Stromal cell of bone marrow (primary cell): ENCODE results near the gene NOS1AP.

Experiments
- DNase-seq: peaks from one replicate; pipeline ENCODE4 v3.0.0-alpha.2; 2012; ENCODE audit warnings: low read depth

Gene NOS1AP

DNA sequence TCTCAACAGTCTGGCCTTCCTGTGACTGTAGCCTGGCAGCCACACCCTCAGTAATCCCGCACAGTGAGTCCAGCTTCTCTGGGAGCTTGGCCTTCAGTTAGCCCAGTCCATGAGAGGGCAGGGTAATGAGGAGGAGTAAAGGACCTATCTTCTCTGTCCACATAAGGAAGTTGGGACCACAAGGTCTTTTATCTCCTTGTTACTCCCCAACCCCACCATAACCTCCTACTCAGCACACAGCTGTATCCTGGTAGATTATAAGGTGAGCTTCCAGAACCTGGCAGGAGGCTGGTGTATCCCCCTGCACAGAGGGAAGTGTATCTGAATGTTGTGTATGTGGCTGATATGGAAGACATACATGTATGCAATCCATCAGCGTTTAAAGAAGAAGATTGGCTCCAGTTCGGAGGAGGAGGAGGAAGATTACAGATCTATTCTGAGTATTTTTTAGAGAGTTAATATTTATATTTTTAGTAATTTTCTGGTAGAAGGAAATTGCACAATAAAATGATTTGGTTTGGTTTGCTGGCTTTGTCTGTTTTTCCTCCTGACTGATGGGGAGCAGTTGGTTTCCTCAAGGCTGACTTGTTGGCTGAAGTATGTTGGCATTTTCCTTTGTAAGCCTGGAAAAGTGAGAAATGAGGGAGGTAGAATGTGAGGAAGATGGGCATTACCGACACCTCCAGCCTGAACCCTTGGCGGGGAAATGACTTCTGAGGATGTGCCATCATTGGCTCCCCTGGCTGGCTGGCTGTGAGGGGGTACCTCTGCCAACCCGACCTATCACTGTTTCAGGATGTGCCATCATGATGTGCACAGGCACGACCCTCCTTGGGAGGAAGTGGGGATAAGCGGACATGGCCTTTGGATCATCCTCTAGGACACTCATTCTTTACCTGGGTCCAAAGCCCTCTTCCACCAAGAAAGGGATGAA is 317.1 kb downstream of the NOS1AP start:
- DNase-seq, result no peak

DNA sequence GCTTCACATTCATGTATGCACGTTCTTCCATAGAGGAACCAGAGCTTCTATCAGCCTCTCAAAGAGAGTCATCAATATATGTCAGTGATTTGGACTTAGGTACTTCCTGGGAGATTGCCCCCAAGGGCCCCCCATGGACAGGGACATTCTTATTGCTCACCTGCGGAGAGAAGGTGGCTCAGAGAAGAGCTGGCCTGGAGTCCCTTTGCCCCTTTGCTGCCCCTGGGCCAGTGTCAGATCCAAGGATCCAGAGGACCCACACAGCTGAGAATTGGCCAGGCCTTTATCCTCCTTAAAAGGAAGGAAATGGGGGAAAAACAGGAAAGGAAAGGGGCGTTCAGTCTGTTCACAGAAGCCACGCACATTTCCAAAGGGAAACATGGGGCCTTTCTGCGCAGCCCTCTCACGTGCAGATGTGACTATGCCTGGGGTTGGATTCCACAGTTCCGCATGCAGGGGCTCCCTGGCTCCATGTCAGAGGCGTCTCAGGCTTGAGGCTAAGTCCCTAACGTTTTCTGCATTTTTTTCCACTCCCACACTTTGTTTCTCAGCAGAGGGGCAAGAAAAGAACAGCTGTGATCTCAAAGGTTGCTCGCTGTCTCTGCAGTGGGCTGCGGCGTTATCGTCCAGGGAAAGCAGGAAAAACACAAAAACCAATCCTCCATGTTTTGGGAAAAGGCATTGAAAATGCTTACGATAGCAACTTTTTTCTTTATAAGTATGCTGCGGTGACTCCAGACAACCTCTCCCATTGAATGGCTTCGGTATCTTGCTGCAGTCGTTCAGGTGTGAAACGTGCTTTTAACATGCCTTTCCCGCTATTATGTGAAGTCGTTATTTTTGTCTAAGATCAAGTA is 318.0 kb downstream of the NOS1AP start:
- DNase-seq, result no peak

DNA sequence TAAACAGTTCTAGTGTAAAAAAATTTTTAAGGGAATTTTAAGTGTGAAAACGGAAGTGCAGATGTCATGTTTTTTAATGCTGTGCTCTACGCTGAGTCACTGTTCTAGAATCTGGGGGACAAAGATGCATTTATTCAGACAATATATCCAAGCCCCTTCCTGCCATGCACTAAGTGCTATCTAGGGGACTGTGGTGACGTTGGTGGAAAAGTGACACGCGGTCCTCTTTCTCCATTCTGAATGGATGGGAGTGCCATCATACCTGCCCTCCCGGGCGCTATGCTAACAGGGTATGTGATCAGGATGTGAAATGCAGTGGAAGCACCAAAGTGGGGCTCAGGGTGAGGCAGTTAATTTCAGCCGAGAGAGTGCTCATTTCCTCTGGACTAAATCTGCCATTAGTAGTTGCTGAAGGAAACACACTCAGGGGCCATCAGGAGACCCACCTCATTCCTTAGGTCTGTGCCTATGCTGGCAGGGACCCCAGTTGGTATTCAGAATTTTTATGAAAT is 318.6 kb downstream of the NOS1AP start:
- no peak for DNase-seq

DNA sequence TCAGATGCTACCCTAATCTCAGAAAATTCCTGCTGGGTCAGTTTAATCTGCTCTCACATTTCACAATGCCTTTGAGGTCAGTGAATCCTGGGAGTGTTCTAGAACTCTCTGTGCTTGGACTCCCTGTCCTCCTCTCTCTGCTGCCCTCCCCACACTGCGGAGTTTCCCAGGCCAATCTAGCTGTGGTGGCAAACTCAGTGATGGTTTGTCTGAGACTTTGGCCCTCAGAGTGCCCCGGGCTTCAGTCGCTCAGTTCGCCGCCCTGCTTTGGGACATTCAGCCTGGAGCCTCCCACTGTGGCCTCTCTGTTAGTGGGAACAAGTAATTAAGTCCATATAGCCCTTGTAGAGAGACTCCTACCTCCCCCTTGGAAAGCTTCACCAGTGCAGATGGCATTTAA is 319.1 kb downstream of the NOS1AP start:
- no peak for DNase-seq

DNA sequence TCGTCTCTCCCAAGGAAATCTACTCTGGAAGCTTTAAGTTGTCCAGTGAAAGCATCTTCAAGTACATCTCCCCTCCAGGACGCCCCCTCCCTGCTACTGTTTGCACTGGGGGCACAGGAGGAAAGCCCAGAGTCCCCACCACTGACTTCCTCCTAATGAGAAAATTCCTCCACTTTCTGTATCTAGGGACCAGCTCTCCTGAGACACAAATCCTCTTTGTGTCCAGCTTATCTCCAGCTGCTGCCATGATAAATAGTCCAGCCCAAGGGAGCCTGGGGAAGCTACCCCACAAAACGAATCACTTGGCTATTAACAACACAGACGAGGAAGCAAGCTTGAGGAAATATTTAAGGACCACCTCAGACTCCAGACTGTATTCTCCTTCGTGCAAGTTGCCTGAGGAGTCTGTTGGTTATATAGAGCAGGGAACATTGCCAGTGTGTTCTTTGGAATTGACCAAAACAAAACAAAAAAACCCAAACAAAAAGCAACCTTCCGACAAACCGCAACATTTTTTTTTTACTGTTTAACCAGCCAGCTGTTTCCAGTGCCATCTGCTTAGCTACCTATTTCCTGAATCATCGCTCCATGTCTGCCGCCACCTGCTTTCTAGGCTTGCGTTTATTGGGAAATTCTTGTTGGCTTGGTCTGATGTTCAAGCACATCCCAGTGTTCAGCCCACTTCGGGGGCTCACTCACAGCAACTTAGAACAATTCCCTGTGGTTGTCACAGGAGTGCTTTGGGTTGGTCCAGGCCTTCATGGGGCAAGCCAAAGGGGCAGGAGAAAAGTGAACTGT is 319.7 kb downstream of the NOS1AP start:
- DNase-seq, result no peak

DNA sequence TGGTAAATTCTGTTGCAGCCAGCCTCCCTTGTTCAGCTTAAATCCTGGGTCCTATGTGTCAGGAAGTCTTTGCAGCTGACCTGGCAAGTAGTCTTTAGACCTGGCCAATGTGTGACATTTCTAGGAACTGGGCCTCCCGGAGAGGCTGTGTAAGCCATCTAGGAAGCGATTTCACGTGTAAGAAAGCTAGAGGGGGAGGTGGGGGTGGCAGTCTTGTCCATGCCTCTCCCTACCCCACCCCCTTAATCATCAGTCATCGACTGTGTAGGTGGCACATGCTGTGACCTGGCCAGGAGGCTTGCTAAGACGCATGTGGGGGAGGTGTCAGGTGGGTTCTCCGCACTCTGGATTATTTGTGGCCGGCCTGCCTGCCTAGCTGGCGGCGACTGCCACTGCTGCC is 320.5 kb downstream of the NOS1AP start:
- DNase-seq, result no peak

DNA sequence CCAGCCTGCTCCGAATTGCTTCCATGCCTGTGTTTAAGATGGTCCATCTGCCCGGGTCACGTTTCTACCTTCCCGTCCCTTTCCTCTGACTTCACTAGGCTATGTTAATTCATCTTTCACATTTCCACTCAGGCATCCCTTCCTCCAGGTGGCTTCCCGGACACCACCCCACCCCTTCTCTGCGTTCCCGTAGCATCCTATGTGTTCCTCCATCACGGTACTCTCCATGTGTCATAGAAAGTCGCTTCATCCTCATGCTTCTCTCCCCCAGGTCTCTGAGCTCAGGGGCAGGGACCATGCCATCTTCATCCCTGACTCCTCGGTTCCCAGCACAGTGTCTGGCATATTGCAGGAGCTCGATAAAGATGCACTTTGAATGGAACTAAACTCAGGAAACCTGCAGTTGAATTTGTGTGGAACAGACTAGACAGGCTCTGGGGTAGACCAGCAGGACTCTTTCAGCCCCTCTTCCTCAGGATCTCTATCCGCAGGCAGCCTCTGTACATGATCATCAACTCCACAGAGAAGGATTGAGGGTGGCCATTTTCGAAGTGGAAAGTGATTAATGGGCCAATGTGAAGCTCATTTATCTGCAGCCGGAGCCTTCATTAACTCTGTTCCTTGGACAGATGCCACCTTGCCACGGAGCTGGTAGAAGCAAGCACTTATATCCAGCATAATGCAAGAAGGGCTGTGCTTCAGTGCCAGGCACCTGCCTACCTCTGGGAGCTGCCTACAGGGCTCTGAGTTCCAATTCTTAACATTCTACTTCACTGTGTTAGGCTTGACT is 321.1 kb downstream of the NOS1AP start:
- DNase-seq, result no peak

DNA sequence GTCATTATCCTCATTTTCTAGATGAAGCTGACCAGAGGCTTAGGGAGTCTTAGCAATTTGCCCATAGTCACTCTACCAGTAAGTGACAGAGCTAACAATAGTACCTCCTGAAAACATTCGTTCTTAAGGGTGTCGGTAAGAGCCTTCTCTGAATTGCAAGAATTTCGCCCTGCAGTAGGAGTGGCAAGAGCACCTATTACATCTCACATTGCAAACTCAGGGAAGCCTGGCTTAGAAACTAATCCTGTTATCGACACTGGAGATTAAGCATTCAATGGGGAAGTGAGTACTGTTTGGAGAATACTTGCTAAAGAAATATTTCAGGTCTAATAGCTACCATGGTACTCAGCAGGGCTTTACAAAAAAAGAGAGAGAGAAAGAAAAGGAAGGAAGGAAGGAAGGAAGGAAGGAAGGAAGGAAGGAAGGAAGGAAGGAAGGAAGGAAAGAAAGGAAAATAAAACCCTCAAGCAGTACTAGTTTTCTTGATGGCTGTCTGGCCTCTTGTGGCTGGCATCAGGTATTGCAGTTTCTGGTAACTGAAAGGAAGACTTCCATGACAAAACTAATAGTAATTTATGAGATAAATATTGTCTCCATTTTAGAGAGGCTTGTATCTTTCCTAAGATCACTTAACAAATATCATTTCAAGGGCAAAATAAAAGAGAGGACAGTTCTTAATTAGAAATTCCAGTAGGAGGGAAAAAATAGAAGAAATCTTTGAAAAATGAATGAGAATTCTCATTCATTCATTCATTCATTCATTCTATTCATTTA is 322.5 kb downstream of the NOS1AP start:
- DNase-seq, result peak; percentile 24

DNA sequence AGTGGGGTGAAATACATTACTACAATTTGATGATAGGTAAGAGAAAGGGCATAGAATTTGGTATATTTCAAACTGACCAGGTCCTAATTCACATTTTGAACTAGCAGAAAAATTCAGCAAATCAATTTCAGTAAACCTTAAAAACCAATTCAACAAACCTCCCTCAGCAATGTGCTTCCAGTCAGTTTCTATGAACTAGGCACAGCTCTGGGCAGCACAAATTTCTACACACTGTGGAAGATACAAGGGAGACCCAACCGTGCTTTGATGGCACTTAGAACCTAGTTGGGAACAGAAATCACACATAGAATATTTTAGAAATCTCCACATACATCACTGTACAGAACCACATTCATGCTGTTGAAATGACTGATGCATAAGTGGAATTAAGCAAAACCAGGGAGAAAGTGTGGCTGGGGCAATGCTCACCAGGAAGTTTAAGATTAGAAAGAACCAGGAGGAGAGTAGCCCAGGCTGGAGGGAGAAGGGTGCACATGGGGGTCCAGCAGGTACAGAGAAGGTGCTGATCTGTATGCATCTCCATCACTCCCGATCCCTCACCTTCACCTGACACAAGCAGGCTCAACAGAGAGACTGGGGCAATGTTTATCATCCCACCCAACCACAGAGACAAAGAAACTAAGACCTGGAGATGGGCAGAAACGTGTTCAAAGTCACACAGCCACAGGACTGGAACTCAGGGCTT is 326.9 kb downstream of the NOS1AP start:
- DNase-seq, result no peak

DNA sequence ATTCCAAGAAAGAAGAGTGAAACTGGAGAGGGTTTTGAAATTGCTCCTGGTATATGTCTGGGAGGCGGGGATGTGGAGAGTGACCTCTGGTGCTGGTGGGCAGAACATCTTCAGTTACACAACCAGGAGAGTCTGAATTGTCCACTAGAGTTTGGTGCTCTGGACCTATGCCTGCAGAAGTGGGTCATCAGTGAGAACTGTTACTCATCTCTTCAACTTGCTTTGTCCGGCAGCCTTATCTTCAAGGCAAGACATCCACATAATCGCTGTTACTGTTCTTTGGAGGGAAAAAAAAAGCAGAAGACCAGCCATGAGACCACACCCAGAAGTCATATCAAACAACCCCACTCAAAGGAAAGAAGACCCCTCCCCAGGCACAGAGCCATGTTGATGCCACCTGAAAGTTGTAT is 327.6 kb downstream of the NOS1AP start:
- no peak for DNase-seq

DNA sequence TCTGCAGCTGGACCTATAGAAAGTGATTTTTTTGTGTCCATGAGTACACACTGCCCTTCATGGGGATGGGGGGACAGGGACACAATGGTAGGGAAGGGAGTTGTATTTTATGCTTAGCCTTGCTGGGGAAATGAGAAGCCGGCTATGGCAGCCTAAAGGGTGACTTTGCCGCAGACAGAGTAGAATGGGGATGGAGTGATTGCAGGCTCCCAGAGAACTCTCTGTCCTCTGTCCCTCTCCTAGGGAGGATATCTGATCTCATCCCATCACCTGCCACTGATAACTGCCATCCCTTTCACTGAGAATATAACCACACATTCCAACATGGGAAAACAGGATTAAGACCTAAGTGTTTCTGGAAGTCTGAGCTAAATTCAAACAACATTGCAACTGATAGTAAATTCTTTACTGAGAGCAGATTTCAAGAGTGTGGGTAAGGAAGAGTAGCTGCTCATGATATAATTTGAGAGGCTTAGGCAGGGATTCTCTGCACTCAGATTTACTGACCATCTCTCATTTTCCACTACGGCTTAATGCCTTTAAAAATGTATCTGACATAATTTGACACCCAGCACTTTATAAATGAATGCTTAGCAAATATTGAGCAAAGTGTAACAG is 328.6 kb downstream of the NOS1AP start:
- DNase-seq, result no peak

DNA sequence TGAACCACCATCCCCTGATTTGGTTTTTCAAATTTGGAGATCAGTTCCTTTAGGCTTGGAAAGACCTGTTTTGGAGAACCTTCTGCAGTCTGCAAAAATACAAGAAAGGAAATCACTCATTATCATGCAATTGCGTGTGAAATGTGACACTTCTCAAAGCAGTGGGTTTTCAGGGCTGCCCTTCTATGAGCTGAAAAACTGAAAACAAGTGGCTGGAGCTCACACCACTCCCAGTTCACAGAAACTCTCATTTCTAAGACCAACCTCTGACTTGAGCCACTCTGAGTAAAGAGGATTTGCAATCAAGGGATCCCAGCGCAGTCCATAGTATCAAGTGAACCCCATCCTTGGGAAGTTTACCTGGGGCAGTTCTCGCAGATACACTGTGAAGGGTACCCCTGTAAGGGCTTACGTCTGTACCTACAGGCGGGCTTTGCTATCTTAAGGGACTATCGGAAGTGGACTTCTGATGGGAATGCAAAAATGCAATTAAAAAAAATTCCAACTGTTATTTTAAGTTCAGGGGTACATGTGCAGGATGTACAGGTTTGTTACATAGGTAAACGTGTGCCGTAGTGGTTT is 329.6 kb downstream of the NOS1AP start:
- no peak for DNase-seq

DNA sequence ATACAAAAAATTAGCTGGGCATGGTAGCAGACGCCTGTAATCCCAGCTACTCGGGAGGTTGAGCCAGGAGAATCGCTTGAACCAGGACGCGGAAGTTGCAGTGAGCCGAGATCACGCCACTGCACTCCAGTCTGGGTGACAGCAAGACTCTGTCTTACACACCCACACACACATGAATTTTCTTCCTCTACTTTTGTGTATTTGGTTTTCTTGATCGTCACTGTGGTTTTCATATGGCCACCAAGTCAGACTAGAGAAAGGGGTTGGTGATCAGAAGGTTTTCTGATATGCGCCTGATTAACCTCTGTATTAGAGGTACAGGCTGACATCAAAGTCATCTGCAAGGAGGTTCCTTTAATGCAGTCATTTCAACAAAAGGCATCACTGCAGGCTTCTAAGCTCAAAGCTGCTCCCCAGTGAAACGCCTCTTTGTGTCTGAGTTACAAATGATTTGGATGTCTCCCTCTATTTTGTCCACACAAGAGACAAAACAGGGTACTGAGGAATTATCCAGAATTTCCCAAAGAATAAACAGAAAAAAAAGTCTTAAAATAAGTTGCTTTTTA is 331.4 kb downstream of the NOS1AP start:
- DNase-seq, result no peak

DNA sequence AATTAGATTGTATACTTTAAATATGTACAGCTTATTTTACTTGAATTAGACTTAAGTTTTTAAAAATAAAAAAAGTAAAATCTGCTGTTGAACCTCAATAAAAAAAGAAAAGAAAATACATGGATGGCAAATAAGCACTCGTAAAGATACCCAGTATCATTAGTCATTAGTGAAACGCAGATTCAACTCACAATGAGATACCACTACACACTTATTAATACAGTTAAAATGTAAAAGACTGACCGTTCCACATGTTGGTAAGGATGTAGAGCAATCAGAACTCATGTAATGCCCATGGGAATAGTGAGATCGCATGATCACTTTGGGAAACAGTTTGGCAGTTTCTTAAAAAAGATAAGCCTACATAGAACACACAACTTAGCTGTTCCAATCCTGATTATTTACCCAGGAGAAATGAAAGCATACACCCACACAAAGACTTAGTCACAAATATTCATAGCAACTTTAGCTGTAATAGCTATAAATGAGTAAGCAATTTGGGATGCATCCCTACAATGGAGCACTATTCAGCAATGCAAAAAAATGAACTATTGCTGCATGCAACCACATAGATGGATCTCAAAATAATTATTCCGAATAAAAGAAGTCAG is 335.2 kb downstream of the NOS1AP start:
- DNase-seq, result peak; percentile 66

DNA sequence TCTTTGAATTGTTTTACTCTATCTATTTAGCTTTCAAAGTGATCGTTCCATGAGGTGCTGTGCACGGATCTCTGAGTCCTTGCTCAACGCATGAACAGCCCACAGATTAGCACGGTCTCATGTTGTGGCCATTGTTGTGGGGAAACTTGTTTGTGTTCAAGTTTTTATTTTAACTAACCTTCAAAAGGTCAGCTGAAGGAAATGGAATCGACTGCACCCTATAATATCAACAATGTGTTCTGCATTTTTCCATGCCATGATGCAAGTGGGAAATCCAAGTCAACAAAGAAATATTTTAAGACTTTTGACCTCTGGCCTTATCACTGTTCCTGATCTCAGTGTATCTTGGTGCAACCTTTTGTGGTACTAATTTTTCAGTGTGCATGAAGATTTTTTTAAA is 336.3 kb downstream of the NOS1AP start:
- DNase-seq, result no peak

DNA sequence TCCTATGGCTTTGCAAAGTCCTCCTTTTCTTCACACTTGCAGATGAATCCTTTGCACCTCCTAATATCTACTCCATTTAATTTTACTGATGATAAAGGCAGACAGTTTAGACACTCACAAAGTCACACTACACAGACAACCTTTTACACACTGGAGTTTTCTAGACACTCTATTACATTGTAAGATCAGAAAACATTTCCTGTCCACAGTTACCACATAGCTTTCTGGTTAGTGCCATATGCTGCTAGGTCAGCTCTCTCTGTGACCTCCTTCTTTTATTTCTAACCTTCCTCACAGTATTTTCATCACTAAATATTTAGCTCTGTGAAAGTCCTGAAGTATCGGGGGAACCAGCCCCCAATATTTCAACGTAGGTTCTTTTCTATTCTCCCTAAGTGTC is 337.3 kb downstream of the NOS1AP start:
- no peak for DNase-seq

DNA sequence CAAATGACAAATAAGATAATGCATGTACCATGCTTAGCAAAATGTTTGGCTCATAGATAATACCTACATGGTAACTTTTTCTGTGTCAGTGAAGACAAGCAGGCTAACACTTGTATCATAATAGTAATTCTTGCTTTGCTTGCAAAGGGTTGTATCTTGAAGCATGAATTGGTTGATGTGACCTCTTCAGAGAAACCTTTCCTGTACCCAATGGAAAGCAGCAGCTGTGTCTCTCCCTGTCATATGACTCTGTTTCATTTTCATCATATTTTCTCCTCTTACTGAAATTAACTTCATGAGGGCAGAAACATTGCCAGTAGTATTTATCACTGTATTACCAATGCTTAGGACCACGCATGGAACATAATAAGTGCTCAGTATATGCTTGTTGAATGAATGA is 338.0 kb downstream of the NOS1AP start:
- no peak for DNase-seq

DNA sequence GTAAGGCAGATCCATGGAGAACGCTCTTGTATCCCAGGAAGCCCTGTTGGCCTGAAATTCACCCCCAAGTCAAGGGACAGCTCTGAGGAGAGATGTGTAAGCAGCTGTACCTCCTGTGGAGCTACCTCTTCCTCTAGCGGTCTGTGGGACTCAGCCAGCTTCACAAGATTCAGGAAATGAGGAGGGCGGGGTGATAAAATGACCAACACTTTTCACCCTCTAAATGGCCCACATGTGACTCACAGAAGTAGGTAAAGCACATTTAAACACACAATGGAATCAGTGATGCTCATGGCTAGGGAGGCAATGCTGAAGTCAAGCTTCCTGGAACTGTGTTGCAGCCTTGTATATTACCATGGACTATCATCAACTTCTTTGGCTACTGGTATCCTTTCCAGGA is 342.5 kb downstream of the NOS1AP start, which contains the start of gene SH2D1B:
SH2D1B (minus strand) TSS at position 135 of the 400 bp plus-strand sequence; CDS start at position 15, 120 bp downstream.
- DNase-seq, result no peak
